CD14-positive monocyte (primary cell): ENCODE measurements around the gene STING1. TPM values are rescaled to one million over a fixed set of nuclear protein-coding genes. Genes with fewer than 3 reads are reported as not detected.

ENCODE experiments used
- DNase-seq, 3 donors: peaks; one replicate each; pipeline ENCODE4 v3.0.0-alpha.2; 2011 to 2022
- H2AFZ ChIP-seq: 2 replicates; pipeline ENCODE4 v1.6.0; 2012; ENCODE audit warnings: mild to moderate bottlenecking, low read depth, low read length, inconsistent platforms; ENCODE audit not compliant: insufficient read depth, poor library complexity, severe bottlenecking
- H3K27ac ChIP-seq, 2 donors: 1 replicate in 1 of 2; 2 replicates in 1 of 2; pipeline ENCODE4 v1.5.1; 2012 to 2013; ENCODE audit warnings: low read length in 2 of 2, control low read depth in 1 of 2, inconsistent platforms in 1 of 2, low read depth in 1 of 2, mild to moderate bottlenecking in 1 of 2
- H3K27me3 ChIP-seq, 2 donors: one replicate each; pipeline versions ENCODE4 v1.6.0 to v1.6.1; 2011 to 2013; ENCODE audit warnings: low read length in 2 of 2; ENCODE audit not compliant: control insufficient read depth in 2 of 2, insufficient read depth in 2 of 2
- H3K36me3 ChIP-seq, 2 donors: replicated peaks in 1 of 2; 1 replicate in 1 of 2; 2 replicates in 1 of 2; pipeline versions ENCODE4 v1.5.1 to v1.6.1; 2012 to 2013; ENCODE audit warnings: low read length in 2 of 2, control low read depth in 1 of 2, inconsistent platforms in 1 of 2, mild to moderate bottlenecking in 1 of 2; ENCODE audit not compliant: insufficient read depth in 2 of 2, control insufficient read depth in 1 of 2
- H3K4me1 ChIP-seq, 2 donors: 1 replicate in 1 of 2; 2 replicates in 1 of 2; pipeline versions ENCODE4 v1.5.1 to v1.6.1; 2012 to 2013; ENCODE audit warnings: low read length in 2 of 2, control low read depth in 1 of 2, inconsistent platforms in 1 of 2, mild to moderate bottlenecking in 1 of 2, moderate library complexity in 1 of 2; ENCODE audit not compliant: insufficient read depth in 2 of 2, control insufficient read depth in 1 of 2
- H3K4me2 ChIP-seq: replicated peaks from 2 replicates; pipeline ENCODE3; 2012; ENCODE audit warnings: low read length, moderate library complexity, mild to moderate bottlenecking; ENCODE audit not compliant: poor library complexity, severe bottlenecking; ENCODE audit errors: extremely low read depth
- H3K4me3 ChIP-seq, 3 experiments: fragments of 200-600 bp in 1 of 3; sonication (generic) in 1 of 3; replicated peaks in 1 of 3; 1 replicate in 2 of 3; 2 replicates in 1 of 3; pipeline ENCODE4 v1.5.1; 2011 to 2013; ENCODE audit warnings: low read length in 3 of 3, mild to moderate bottlenecking in 3 of 3, control low read depth in 2 of 3, low read depth in 2 of 3, inconsistent platforms in 1 of 3, moderate library complexity in 1 of 3
- H3K79me2 ChIP-seq: 2 replicates; pipeline ENCODE4 v1.6.0; 2012; ENCODE audit warnings: mild to moderate bottlenecking, control low read depth, inconsistent platforms, low read length, moderate library complexity; ENCODE audit not compliant: insufficient read depth
- H3K9ac ChIP-seq: 2 replicates; pipeline ENCODE4 v1.6.0; 2017; ENCODE audit warnings: low read length, mild to moderate bottlenecking; ENCODE audit not compliant: insufficient read depth, poor library complexity, severe bottlenecking
- H3K9me3 ChIP-seq, 2 donors: replicated peaks in 1 of 2; 1 replicate in 1 of 2; 2 replicates in 1 of 2; pipeline versions ENCODE4 v1.5.1 to v1.6.1; 2012 to 2013; ENCODE audit warnings: low read length in 2 of 2, control low read depth in 1 of 2; ENCODE audit not compliant: control insufficient read depth in 1 of 2, insufficient read depth in 1 of 2
- H4K20me1 ChIP-seq: 2 replicates; pipeline ENCODE4 v1.6.0; 2012; ENCODE audit warnings: mild to moderate bottlenecking, low read length, control low read depth, moderate library complexity; ENCODE audit not compliant: insufficient read depth
- H3K27ac Mint-ChIP-seq, 7 donors: one replicate each; pipeline ENCODE4 v1.8.0; 2020; ENCODE audit warnings: mild to moderate bottlenecking in 7 of 7, mixed read lengths in 7 of 7, moderate library complexity in 6 of 7, inconsistent platforms in 2 of 7
- H3K27me3 Mint-ChIP-seq, 3 donors: one replicate each; pipeline ENCODE4 v1.8.0; 2021 to 2022; ENCODE audit warnings: low read depth in 3 of 3, mild to moderate bottlenecking in 3 of 3, mixed read lengths in 3 of 3, moderate library complexity in 3 of 3, inconsistent platforms in 1 of 3
- H3K36me3 Mint-ChIP-seq, 2 donors: one replicate each; pipeline ENCODE4 v1.8.0; 2020; ENCODE audit warnings: mixed read lengths in 2 of 2, inconsistent platforms in 1 of 2, mild to moderate bottlenecking in 1 of 2
- H3K4me1 Mint-ChIP-seq: one replicate; pipeline ENCODE4 v1.8.0; 2020; ENCODE audit warnings: mild to moderate bottlenecking, mixed read lengths
- H3K4me3 Mint-ChIP-seq, 2 donors: one replicate each; pipeline ENCODE4 v1.8.0; 2020; ENCODE audit warnings: mild to moderate bottlenecking in 2 of 2, mixed read lengths in 2 of 2, moderate library complexity in 1 of 2
- H3K9me3 Mint-ChIP-seq, 7 donors: one replicate each; pipeline ENCODE4 v1.8.0; 2020 to 2022; ENCODE audit warnings: mixed read lengths in 7 of 7, mild to moderate bottlenecking in 6 of 7, moderate library complexity in 6 of 7, inconsistent platforms in 2 of 7
- CTCF ChIP-seq: fragments of 200-600 bp; IDR thresholded peaks from one replicate; pipeline ENCODE4 v1.8.0; 2022; ENCODE audit warnings: antibody characterized with exemption, mild to moderate bottlenecking
- WGBS: methylation state at CpG from one replicate; pipeline ENCODE4 v1.1.5; 2013; ENCODE audit warnings: missing lambda C conversion rate; ENCODE audit not compliant: insufficient coverage; 5-methylcytosine and 5-hydroxymethylcytosine counted together
- intact Hi-C, 2 donors: fragments of 100-400 bp; cut with micrococcal nuclease; formaldehyde crosslinking; loops; one replicate each; pipeline versions ENCODE4 v1.15.0 to v1.15.1; 2023
- polyA plus RNA-seq, 3 donors: library from polyadenylated mRNA; depleted of rRNA in 1 of 3; unstranded in 2 of 3; stranded (reverse) in 1 of 3; fragments of 300-500 nt in 2 of 3; fragments of >200 nt in 1 of 3; fragmentation: Illumina TruSeq in 2 of 3; gene quantifications; 1 replicate in 2 of 3; 2 replicates in 1 of 3; pipeline ENCODE4 v1.2.3, GENCODE V29; 2012 to 2021

The STING1 gene
- polyA plus RNA-seq, 3 donors, result 83.7 to 225 (median 115) TPM

- Histone ChIP-seq H3K36me3 (no peaks in the 10 kb centered on the region), H3K27ac (peak within 1 kb of the TSS; percentile 97 to 99), H3K4me3 (peak within 1 kb of the TSS; percentile 79 to 98 (median 93)), H4K20me1 (no peaks in the 10 kb centered on the region), H3K4me2 (peak within 1 kb of the TSS; percentile 83), H3K79me2 (no peaks in the 10 kb centered on the region), H2AFZ (peak within 1 kb of the TSS; percentile 83), H3K27me3 (no peaks in the 10 kb centered on the region), H3K4me1 (peaks cover 9 to 13% of the 10 kb centered on the region in 2 donors), H3K9ac (peak within 1 kb of the TSS; percentile 95), H3K9me3 (no peaks in the 10 kb centered on the region)
- Mint-ChIP-seq H3K4me3 (peak within 1 kb of the TSS; percentile 97 to 98), H3K36me3 (peaks cover 0 to 2% of the 10 kb centered on the region in 2 donors), H3K27ac (peak within 1 kb of the TSS; percentile 98 to 100 (median 100)), H3K27me3 (peaks cover 0 to 2% (median 0%) of the 10 kb centered on the region in 3 donors), H3K9me3 (no peaks in the 10 kb centered on the region), H3K4me1 (peaks cover 23% of the 10 kb centered on the region)
- TF ChIP-seq CTCF, result no peak
- WGBS, result 1% methylated on average over 45 of the region's 49 CpGs
- DNase-seq, result peak; percentile 79 to 84 (median 79)
- intact Hi-C loops, result no loop called here
Observed at GRCh38 chr5:139439013-139439903, 43.3 kb downstream of the STING1 start, which contains the start of gene DNAJC18. Gene DNAJC18, minus strand, starts transcription at chr5:139439525. Its CDS starts 80 bp downstream, at chr5:139439445.

- H3K4me1 Mint-ChIP-seq, result peaks cover 22% of the 10 kb centered on the region
- H3K9me3 Mint-ChIP-seq, result no peaks in the 10 kb centered on the region
Observed at GRCh38 chr5:139438707-139439012, 43.9 kb downstream of the STING1 start.

More at GRCh38 chr5:139438707-139439012, 43.9 kb downstream of the STING1 start:
- no peaks in the 10 kb centered on the region for H4K20me1 ChIP-seq
- intact Hi-C loops, result no loop called here
- Mint-ChIP-seq H3K4me3 (peak overlapping the region; percentile 75 to 97), H3K27ac (peak overlapping the region in 6 of 7 donors; percentile 14 to 100 (median 100)), H3K27me3 (peaks cover 0 to under 1% (median 0%) of the 10 kb centered on the region in 3 donors), H3K36me3 (peaks cover 0 to 2% of the 10 kb centered on the region in 2 donors)
- H3K9ac ChIP-seq, result peak overlapping the region; percentile 95
- H2AFZ ChIP-seq, result peak overlapping the region; percentile 83
- no peak for TF ChIP-seq CTCF
- WGBS, result 45% methylated on average over 8 of the region's 8 CpGs
- no peak for DNase-seq
- H3K9me3 ChIP-seq, result no peaks in the 10 kb centered on the region
- peaks cover 9 to 13% of the 10 kb centered on the region in 2 donors for H3K4me1 ChIP-seq
- peak overlapping the region in 2 of 3 experiments; percentile 93 to 98 for H3K4me3 ChIP-seq
- peak overlapping the region; percentile 83 for H3K4me2 ChIP-seq
- H3K79me2 ChIP-seq, result no peaks in the 10 kb centered on the region
- H3K36me3 ChIP-seq, result no peaks in the 10 kb centered on the region
- H3K27me3 ChIP-seq, result no peaks in the 10 kb centered on the region
- H3K27ac ChIP-seq, result peak overlapping the region in 1 of 2 donors; percentile 99
